Measurements from ENCODE around the gene AFMID.
"Not testable (repeated sequence)": the region's sequence is repeated elsewhere in the genome, so short reads cannot be mapped to it uniquely, and the experiment has no call there.

Gene AFMID

GRCh38 chr17:78252701-78253635, 65.8 kb downstream of the AFMID start:
- no peaks in the 10 kb centered on the region for H3K36me3 ChIP-seq (ENCODE audit: insufficient read depth, low read length)
- H3K27me3 ChIP-seq (ENCODE audit: insufficient read depth, low read length, poor library complexity, severe bottlenecking): no peaks in the 10 kb centered on the region
- H3F3A ChIP-seq (ENCODE audit: low read depth): 0 out of 2 replicates have a peak, but pooled peaks cover 6% of the 10 kb centered on the region
- H3K4me1 ChIP-seq (ENCODE audit: insufficient read depth, low read length, poor library complexity, severe bottlenecking): peaks cover 34% of the 10 kb centered on the region
- no peaks in the 10 kb centered on the region for H3K9me3 ChIP-seq (ENCODE audit: insufficient read depth, low read depth, low read length)
- H3K9me2 ChIP-seq (replicated peaks; ENCODE audit: low read depth, low read length): no peaks in the 10 kb centered on the region
- no peak overlapping the region for H3K4me3 ChIP-seq (ENCODE audit: low read length, poor library complexity, severe bottlenecking)
- H4K20me1 ChIP-seq (ENCODE audit: insufficient read depth, low read length, poor library complexity, severe bottlenecking): no peaks in the 10 kb centered on the region
- H3K4me2 ChIP-seq (ENCODE audit: low read depth, low read length, poor library complexity, severe bottlenecking): peak overlapping the region; percentile 55
- TF ChIP-seq CTCF (conservative IDR thresholded peaks at IDR 0.05; ENCODE audit: low read length) (no peak), EZH2phosphoT487 (IDR thresholded peaks at IDR 0.05; ENCODE audit: borderline replicate concordance) (no peak)
- no peak overlapping the region for H2AFZ ChIP-seq (ENCODE audit: low read length)
- H3K79me2 ChIP-seq (ENCODE audit: insufficient read depth, low read length): no peaks in the 10 kb centered on the region
- peak overlapping the region; percentile 15 for H3K9ac ChIP-seq (ENCODE audit: low read depth, low read length, poor library complexity, severe bottlenecking)

GRCh38 chr17:78253636-78253945, 66.4 kb downstream of the AFMID start:
- not testable (repeated sequence) for H2AFZ ChIP-seq (ENCODE audit: low read length); H3K9me3 ChIP-seq (ENCODE audit: insufficient read depth, low read depth, low read length); H3F3A ChIP-seq (ENCODE audit: low read depth); H3K79me2 ChIP-seq (ENCODE audit: insufficient read depth, low read length); H3K36me3 ChIP-seq (ENCODE audit: insufficient read depth, low read length); H3K9me2 ChIP-seq (replicated peaks; ENCODE audit: low read depth, low read length); H3K27me3 ChIP-seq (ENCODE audit: insufficient read depth, low read length, poor library complexity, severe bottlenecking); H4K20me1 ChIP-seq (ENCODE audit: insufficient read depth, low read length, poor library complexity, severe bottlenecking)
- H3K4me3 ChIP-seq (ENCODE audit: low read length, poor library complexity, severe bottlenecking): peak overlapping the region; percentile 93
- peak overlapping the region; percentile 78 for H3K9ac ChIP-seq (ENCODE audit: low read depth, low read length, poor library complexity, severe bottlenecking)
- H3K4me2 ChIP-seq (ENCODE audit: low read depth, low read length, poor library complexity, severe bottlenecking): peak overlapping the region; percentile 89
- H3K4me1 ChIP-seq (ENCODE audit: insufficient read depth, low read length, poor library complexity, severe bottlenecking): peaks cover 40% of the 10 kb centered on the region

- Histone ChIP-seq H4K20me1 (ENCODE audit: insufficient read depth, low read length, poor library complexity, severe bottlenecking) (no peaks in the 10 kb centered on the region), H3K36me3 (ENCODE audit: insufficient read depth, low read length) (no peaks in the 10 kb centered on the region), H3K79me2 (ENCODE audit: insufficient read depth, low read length) (no peaks in the 10 kb centered on the region), H3K4me3 (ENCODE audit: low read length, poor library complexity, severe bottlenecking) (peak overlapping the region; percentile 93), H3K9me3 (ENCODE audit: insufficient read depth, low read depth, low read length) (no peaks in the 10 kb centered on the region), H3F3A (ENCODE audit: low read depth) (0 out of 2 replicates have a peak, but pooled peaks cover 6% of the 10 kb centered on the region), H3K27me3 (ENCODE audit: insufficient read depth, low read length, poor library complexity, severe bottlenecking) (no peaks in the 10 kb centered on the region), H3K9ac (ENCODE audit: low read depth, low read length, poor library complexity, severe bottlenecking) (peak overlapping the region; percentile 78), H3K9me2 (replicated peaks; ENCODE audit: low read depth, low read length) (no peaks in the 10 kb centered on the region), H3K4me1 (ENCODE audit: insufficient read depth, low read length, poor library complexity, severe bottlenecking) (peaks cover 44% of the 10 kb centered on the region), H3K4me2 (ENCODE audit: low read depth, low read length, poor library complexity, severe bottlenecking) (peak overlapping the region; percentile 89), H2AFZ (ENCODE audit: low read length) (peak overlapping the region; percentile 100)
- TF ChIP-seq EZH2phosphoT487 (IDR thresholded peaks at IDR 0.05; ENCODE audit: borderline replicate concordance) (no peak), CTCF (conservative IDR thresholded peaks at IDR 0.05; ENCODE audit: low read length) (no peak)
These were observed 66.9 kb downstream of the AFMID start for GRCh38 chr17:78253946-78254672.
